Neuronal stem cell (in vitro differentiated cells): ENCODE results near the gene ACOT4. TPM values are rescaled to one million over a fixed set of nuclear protein-coding genes. Genes with fewer than 3 reads are reported as not detected.
"Not testable (repeated sequence)": the region's sequence is repeated elsewhere in the genome, so short reads cannot be mapped to it uniquely, and the experiment has no call there.

Source experiments
- DNase-seq: peaks from one replicate; pipeline ENCODE4 v3.0.0-alpha.2; 2013; ENCODE audit warnings: low spot score
- H2AFZ ChIP-seq: one replicate; pipeline ENCODE4 v1.6.1; 2013; ENCODE audit warnings: mild to moderate bottlenecking, low read length, inconsistent platforms
- H2AK5ac ChIP-seq: 2 replicates; pipeline ENCODE4 v1.6.1; 2013; ENCODE audit warnings: low read depth, mild to moderate bottlenecking, inconsistent platforms, low read length, moderate library complexity, mixed read lengths
- H2BK120ac ChIP-seq: 2 replicates; pipeline ENCODE4 v1.6.1; 2013; ENCODE audit warnings: low read depth, mild to moderate bottlenecking, inconsistent platforms, low read length, moderate library complexity, mixed read lengths
- H2BK12ac ChIP-seq: one replicate; pipeline ENCODE4 v1.6.1; 2013; ENCODE audit warnings: low read length, inconsistent platforms
- H2BK15ac ChIP-seq: 2 replicates; pipeline ENCODE4 v1.6.1; 2013; ENCODE audit warnings: mild to moderate bottlenecking, low read length, inconsistent platforms, mixed read lengths
- H2BK5ac ChIP-seq: one replicate; pipeline ENCODE4 v1.6.1; 2013; ENCODE audit warnings: inconsistent platforms, mild to moderate bottlenecking, low read length, moderate library complexity
- H3K14ac ChIP-seq: one replicate; pipeline ENCODE4 v1.6.1; 2013; ENCODE audit warnings: low read length, inconsistent platforms
- H3K18ac ChIP-seq: 2 replicates; pipeline ENCODE4 v1.6.1; 2013; ENCODE audit warnings: low read length, inconsistent platforms
- H3K23ac ChIP-seq: 2 replicates; pipeline ENCODE4 v1.6.1; 2013; ENCODE audit warnings: low read depth, mild to moderate bottlenecking, mixed read lengths, low read length, inconsistent platforms; ENCODE audit not compliant: poor library complexity
- H3K27ac ChIP-seq: replicated peaks from 3 replicates; pipeline ENCODE4 v1.5.1; 2013; ENCODE audit warnings: low read length, inconsistent platforms
- H3K27me3 ChIP-seq, 3 experiments: 2 replicates each; pipeline ENCODE4 v1.6.1; 2013; ENCODE audit warnings: low read length in 3 of 3, mild to moderate bottlenecking in 2 of 3, inconsistent platforms in 1 of 3, low read depth in 1 of 3, mixed read lengths in 1 of 3, moderate library complexity in 1 of 3; ENCODE audit not compliant: control insufficient read depth in 3 of 3, insufficient read depth in 3 of 3
- H3K36me3 ChIP-seq, 2 donors: replicated peaks in 1 of 2; 2 replicates each; pipeline ENCODE4 v1.6.1; 2013; ENCODE audit warnings: low read length in 2 of 2; ENCODE audit not compliant: control insufficient read depth in 2 of 2, insufficient read depth in 2 of 2
- H3K4ac ChIP-seq: 2 replicates; pipeline ENCODE4 v1.6.1; 2013; ENCODE audit warnings: inconsistent platforms, mild to moderate bottlenecking, low read length, moderate library complexity
- H3K4me1 ChIP-seq, 2 donors: 1 replicate in 1 of 2; 2 replicates in 1 of 2; pipeline ENCODE4 v1.6.1; 2013; ENCODE audit warnings: low read length in 2 of 2, low read depth in 1 of 2; ENCODE audit not compliant: control insufficient read depth in 2 of 2, insufficient read depth in 1 of 2
- H3K4me2 ChIP-seq: one replicate; pipeline ENCODE4 v1.6.1; 2013; ENCODE audit warnings: mild to moderate bottlenecking, low read length, inconsistent platforms; ENCODE audit not compliant: insufficient read depth, poor library complexity, severe bottlenecking
- H3K4me3 ChIP-seq, 2 donors: 2 replicates each; pipeline ENCODE4 v1.5.1; 2013; ENCODE audit warnings: low read length in 2 of 2, mild to moderate bottlenecking in 2 of 2, inconsistent platforms in 1 of 2, moderate library complexity in 1 of 2
- H3K79me1 ChIP-seq: one replicate; pipeline ENCODE4 v1.6.1; 2013; ENCODE audit warnings: low read depth, mild to moderate bottlenecking, inconsistent platforms, low read length, moderate library complexity
- H3K9ac ChIP-seq: one replicate; pipeline ENCODE4 v1.6.1; 2013; ENCODE audit warnings: mild to moderate bottlenecking, low read depth, low read length, inconsistent platforms; ENCODE audit not compliant: poor library complexity
- H3K9me3 ChIP-seq, 2 donors: replicated peaks in 1 of 2; 2 replicates each; pipeline versions ENCODE3 to v1.6.1; 2013; ENCODE audit warnings: low read length in 2 of 2, mild to moderate bottlenecking in 2 of 2, inconsistent platforms in 1 of 2, low read depth in 1 of 2, mixed read lengths in 1 of 2, moderate library complexity in 1 of 2; ENCODE audit not compliant: control insufficient read depth in 2 of 2, insufficient read depth in 1 of 2
- H4K8ac ChIP-seq: one replicate; pipeline ENCODE4 v1.6.1; 2013; ENCODE audit warnings: low read depth, mild to moderate bottlenecking, inconsistent platforms, low read length, moderate library complexity
- H4K91ac ChIP-seq: one replicate; pipeline ENCODE4 v1.6.1; 2013; ENCODE audit warnings: low read length, low read depth, mild to moderate bottlenecking, inconsistent platforms; ENCODE audit not compliant: poor library complexity
- WGBS, 2 donors: extraction: QIAGEN DNeasy Blood & Tissue Kit; methylation state at CpG; one replicate each; pipeline ENCODE4 v1.1.7; 2013; ENCODE audit warnings: missing lambda C conversion rate in 2 of 2, mixed read lengths in 1 of 2; ENCODE audit not compliant: insufficient read length in 2 of 2, insufficient replicate concordance in 1 of 2; ENCODE audit errors: extremely low coverage in 2 of 2; 5-methylcytosine and 5-hydroxymethylcytosine counted together
- polyA plus RNA-seq, 2 experiments: library from polyadenylated mRNA; stranded (reverse); fragments of 200-250 nt; gene quantifications; one replicate each; pipeline ENCODE4 v1.2.3, GENCODE V29; 2013

Gene ACOT4, protein sequence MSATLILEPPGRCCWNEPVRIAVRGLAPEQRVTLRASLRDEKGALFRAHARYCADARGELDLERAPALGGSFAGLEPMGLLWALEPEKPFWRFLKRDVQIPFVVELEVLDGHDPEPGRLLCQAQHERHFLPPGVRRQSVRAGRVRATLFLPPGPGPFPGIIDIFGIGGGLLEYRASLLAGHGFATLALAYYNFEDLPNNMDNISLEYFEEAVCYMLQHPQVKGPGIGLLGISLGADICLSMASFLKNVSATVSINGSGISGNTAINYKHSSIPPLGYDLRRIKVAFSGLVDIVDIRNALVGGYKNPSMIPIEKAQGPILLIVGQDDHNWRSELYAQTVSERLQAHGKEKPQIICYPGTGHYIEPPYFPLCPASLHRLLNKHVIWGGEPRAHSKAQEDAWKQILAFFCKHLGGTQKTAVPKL
- 0.20 TPM for polyA plus RNA-seq (2013, experiment 1 of 2)
- 0.10 TPM for polyA plus RNA-seq (2013, experiment 2 of 2)

DNA sequence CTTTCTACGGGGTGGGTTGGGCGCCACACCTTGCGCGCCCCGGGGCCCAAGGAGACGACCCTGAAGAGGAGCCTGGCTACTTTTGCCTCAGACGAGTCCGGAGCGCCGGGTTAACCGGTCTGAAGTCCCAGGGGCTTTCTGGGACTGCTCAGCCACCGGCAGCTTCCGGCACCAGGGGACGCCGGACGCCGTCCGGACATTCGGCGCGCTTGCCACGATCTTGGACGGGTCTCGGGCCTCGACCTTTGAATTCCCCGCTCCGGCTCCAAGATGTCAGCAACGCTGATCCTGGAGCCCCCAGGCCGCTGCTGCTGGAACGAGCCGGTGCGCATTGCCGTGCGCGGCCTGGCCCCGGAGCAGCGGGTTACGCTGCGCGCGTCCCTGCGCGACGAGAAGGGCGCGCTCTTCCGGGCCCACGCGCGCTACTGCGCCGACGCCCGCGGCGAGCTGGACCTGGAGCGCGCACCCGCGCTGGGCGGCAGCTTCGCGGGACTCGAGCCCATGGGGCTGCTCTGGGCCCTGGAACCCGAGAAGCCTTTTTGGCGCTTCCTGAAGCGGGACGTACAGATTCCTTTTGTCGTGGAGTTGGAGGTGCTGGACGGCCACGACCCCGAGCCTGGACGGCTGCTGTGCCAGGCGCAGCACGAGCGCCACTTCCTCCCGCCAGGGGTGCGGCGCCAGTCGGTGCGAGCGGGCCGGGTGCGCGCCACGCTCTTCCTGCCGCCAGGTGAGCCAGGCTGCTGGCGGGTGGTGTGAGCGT is at the start of gene ACOT4:
Gene ACOT4, plus strand, starts transcription at position 184 of the 760 bp plus-strand sequence. Its CDS starts 87 bp downstream, at position 271.
- Histone ChIP-seq H4K91ac (no peak within 1 kb of the TSS), H3K18ac (peak within 1 kb of the TSS; percentile 64), H2BK120ac (no peak within 1 kb of the TSS), H3K4ac (no peak within 1 kb of the TSS), H3K4me2 (peak within 1 kb of the TSS; percentile 52), H3K27ac (no peak within 1 kb of the TSS), H3K27me3 (peaks cover 0 to 12% (median 3%) of the 10 kb centered on the region in 3 experiments), H2AK5ac (no peak within 1 kb of the TSS), H2AFZ (no peak within 1 kb of the TSS), H3K79me1 (no peaks in the 10 kb centered on the region), H3K9me3 (no peaks in the 10 kb centered on the region), H3K9ac (no peak within 1 kb of the TSS), H3K4me3 (peak within 1 kb of the TSS in 1 of 2 donors; percentile 80), H3K23ac (no peak within 1 kb of the TSS), H2BK5ac (no peak within 1 kb of the TSS), H4K8ac (no peak within 1 kb of the TSS), H2BK15ac (peak within 1 kb of the TSS; percentile 94), H3K14ac (no peak within 1 kb of the TSS), H3K36me3 (no peaks in the 10 kb centered on the region), H3K4me1 (no peaks in the 10 kb centered on the region), H2BK12ac (no peak within 1 kb of the TSS)
- no CpG with 5 or more reads among the region's 89 CpGs for WGBS, 2 donors
- no peak for DNase-seq

DNA sequence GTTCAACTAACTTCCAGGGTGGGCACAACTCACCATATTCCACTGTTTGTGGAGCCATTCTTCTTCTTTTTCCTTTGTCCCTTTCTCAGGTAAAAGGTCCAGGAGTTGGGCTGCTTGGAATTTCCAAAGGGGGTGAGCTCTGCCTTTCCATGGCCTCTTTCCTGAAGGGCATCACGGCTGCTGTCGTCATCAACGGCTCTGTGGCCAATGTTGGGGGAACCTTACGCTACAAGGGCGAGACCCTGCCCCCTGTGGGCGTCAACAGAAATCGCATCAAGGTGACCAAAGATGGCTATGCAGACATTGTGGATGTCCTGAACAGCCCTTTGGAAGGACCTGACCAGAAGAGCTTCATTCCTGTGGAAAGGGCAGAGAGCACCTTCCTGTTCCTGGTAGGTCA is 48.7 kb upstream of the ACOT4 start:
- H3K79me1 ChIP-seq, H4K8ac ChIP-seq, H3K18ac ChIP-seq, H3K4me3 ChIP-seq, H4K91ac ChIP-seq, H3K27ac ChIP-seq, H2BK15ac ChIP-seq, H3K36me3 ChIP-seq, H2AFZ ChIP-seq, H3K4me1 ChIP-seq, H3K4me2 ChIP-seq, H2BK12ac ChIP-seq, H3K23ac ChIP-seq, H2BK120ac ChIP-seq, H3K27me3 ChIP-seq, H3K4ac ChIP-seq, H3K14ac ChIP-seq, H3K9ac ChIP-seq, H2AK5ac ChIP-seq, H3K9me3 ChIP-seq, DNase-seq, H2BK5ac ChIP-seq: not testable (repeated sequence)
- no CpG with 5 or more reads among the region's 7 CpGs for whole genome bisulfite sequencing, 2 donors

DNA sequence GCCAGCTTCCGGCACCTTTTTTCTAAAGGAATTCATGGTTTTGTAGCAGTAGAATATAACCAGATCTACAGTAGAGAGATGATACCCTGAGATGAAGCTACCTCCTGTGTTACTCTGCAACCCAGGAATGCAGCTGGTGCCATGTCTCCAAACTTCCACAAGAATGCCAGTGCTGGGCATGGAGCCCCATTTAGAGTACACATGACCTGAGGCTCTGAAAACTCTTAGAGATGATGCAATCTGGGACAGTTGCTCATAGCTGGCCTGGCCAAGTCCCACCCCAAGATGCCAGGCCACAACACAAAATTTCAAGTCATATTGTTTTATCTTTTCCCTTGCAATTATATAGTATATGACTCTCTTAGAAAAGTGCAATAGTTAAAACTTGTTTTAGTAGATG is 46.3 kb upstream of the ACOT4 start:
- H3K9me3 ChIP-seq, result not testable (repeated sequence)

DNA sequence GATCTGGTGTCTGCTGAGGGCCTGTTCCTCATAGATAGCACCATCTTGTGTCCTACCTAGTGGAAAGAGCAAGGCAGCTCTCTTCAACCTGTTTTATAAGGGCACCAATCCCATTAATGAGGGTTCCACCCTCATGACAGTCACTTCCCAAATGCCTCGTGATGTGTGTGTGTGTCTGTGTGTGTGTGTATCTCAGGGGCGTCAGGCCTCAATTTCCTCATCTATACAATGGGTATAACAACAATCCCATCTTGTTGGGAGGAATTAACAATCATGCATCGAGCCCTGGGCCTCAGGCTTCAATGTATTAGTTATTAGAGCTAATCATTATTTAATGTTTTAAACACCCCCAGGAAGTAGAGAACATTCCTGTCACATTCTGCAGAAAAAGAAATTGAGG is 42.6 kb upstream of the ACOT4 start:
- WGBS, 2 donors, result no CpG with 5 or more reads among the region's 3 CpGs
- H3K27ac ChIP-seq, H3K79me1 ChIP-seq, H3K36me3 ChIP-seq, H4K8ac ChIP-seq, H3K27me3 ChIP-seq, H2BK12ac ChIP-seq, DNase-seq, H2BK5ac ChIP-seq, H3K23ac ChIP-seq, H3K9me3 ChIP-seq, H3K4me1 ChIP-seq, H4K91ac ChIP-seq, H3K9ac ChIP-seq, H2BK15ac ChIP-seq, H3K4ac ChIP-seq, H3K14ac ChIP-seq, H2AFZ ChIP-seq, H3K4me2 ChIP-seq, H3K18ac ChIP-seq, H3K4me3 ChIP-seq, H2BK120ac ChIP-seq, H2AK5ac ChIP-seq: not testable (repeated sequence)

More for the DNA sequence above, 46.3 kb upstream of the ACOT4 start:
- not testable (repeated sequence) for H3K4ac ChIP-seq, H3K36me3 ChIP-seq, H3K4me2 ChIP-seq, H2BK120ac ChIP-seq, H3K27ac ChIP-seq, H2BK15ac ChIP-seq, H2AK5ac ChIP-seq, H2AFZ ChIP-seq, H3K9ac ChIP-seq, H4K91ac ChIP-seq, H3K23ac ChIP-seq, H2BK12ac ChIP-seq, DNase-seq, H3K27me3 ChIP-seq, H4K8ac ChIP-seq, H3K18ac ChIP-seq, H3K14ac ChIP-seq, H3K4me1 ChIP-seq, H3K79me1 ChIP-seq, H2BK5ac ChIP-seq, H3K4me3 ChIP-seq
- WGBS, 2 donors, result no CpG with 5 or more reads among the region's 1 CpG
